Gastroesophageal sphincter (tissue), 3 donors: ENCODE data around the gene CPNE4.

Experiments used
- EP300 ChIP-seq: sonication (generic); formaldehyde crosslinking; IDR thresholded peaks from one replicate; pipeline ENCODE4 v1.6.1; 2017; ENCODE audit warnings: antibody characterized with exemption, mild to moderate bottlenecking
- POLR2A ChIP-seq, 2 donors: fragments of 450-650 bp; IDR thresholded peaks; one replicate each; pipeline ENCODE4 v1.6.1; 2017; ENCODE audit warnings: antibody characterized with exemption in 2 of 2, mild to moderate bottlenecking in 2 of 2, moderate library complexity in 1 of 2
- TF ChIP-seq, protein P1 (sequence below), 4 experiments: fragments of 200-600 bp in 2 of 4; fragments of 450-650 bp in 2 of 4; sonication (generic) in 1 of 4; IDR thresholded peaks; one replicate each; pipeline ENCODE4 v1.5.1; 2017 to 2019; ENCODE audit warnings: antibody characterized with exemption in 4 of 4, mild to moderate bottlenecking in 2 of 4, moderate library complexity in 2 of 4

DNA sequence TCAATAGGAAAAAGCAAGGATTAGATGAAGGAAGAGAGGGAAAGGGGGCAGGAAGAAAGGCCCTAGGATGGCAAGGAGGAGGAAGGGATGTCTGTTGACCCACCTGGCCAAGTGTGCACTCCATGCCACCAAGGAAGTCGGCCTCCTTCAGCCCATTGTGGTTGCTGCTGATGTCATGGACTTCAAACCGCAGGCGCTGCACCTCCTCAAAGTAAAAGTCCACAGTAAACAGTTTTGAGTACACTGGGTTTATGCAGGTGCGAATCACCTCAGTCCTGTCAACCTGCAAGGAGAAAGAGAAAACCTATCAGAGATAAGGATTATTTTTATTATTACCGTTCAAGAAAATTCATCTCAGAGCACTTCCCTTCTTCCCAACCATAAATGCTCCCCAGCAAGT is 311.5 kb downstream of the CPNE4 start:
- TF ChIP-seq POLR2A (IDR thresholded peaks at IDR 0.05) (no peak), EP300 (no peak)
- TF ChIP-seq, protein P1, sequence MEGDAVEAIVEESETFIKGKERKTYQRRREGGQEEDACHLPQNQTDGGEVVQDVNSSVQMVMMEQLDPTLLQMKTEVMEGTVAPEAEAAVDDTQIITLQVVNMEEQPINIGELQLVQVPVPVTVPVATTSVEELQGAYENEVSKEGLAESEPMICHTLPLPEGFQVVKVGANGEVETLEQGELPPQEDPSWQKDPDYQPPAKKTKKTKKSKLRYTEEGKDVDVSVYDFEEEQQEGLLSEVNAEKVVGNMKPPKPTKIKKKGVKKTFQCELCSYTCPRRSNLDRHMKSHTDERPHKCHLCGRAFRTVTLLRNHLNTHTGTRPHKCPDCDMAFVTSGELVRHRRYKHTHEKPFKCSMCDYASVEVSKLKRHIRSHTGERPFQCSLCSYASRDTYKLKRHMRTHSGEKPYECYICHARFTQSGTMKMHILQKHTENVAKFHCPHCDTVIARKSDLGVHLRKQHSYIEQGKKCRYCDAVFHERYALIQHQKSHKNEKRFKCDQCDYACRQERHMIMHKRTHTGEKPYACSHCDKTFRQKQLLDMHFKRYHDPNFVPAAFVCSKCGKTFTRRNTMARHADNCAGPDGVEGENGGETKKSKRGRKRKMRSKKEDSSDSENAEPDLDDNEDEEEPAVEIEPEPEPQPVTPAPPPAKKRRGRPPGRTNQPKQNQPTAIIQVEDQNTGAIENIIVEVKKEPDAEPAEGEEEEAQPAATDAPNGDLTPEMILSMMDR (IDR thresholded peaks at IDR 0.05): no peak
